Suppressor macrophage treated with lipopolysaccharide for 1 hour (primary cell): ENCODE data around the gene MACO1.
A peak's percentile ranks its signal among the peaks of the same experiment; 100 is the strongest.

ENCODE experiments used
- DNase-seq, 3 donors: peaks; one replicate each; pipeline ENCODE4 v3.0.0-alpha.2; 2020 to 2022

The MACO1 gene

GRCh38 chr1:25544243-25544764 lies 113.6 kb downstream of the MACO1 start:
- no peak for DNase-seq

GRCh38 chr1:25544819-25545218 lies 114.1 kb downstream of the MACO1 start:
- peak in 1 of 3 donors; percentile 30 for DNase-seq

- DNase-seq, result no peak
These were observed 115.1 kb downstream of the MACO1 start for GRCh38 chr1:25545767-25546166.

DNA sequence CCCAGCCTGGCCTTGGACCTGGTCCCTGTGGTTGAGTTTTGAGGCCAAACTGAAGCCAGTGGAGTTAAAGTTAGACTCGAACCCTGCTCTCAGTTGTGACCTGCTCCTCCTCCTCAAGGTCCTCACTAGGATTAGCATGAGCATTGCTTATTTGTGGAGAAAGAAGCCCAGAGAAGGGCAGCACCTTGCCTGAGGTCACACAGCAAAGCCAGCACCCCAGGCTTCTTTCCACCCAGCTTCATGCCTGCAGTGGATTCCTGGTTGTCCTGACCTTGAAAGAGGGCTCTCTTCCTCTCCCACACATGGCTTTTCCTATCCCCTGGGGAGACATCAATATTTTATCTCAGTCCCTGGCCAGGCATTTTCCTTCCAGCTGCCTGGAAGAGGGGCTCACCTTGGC lies 115.5 kb downstream of the MACO1 start:
- DNase-seq, result no peak

DNA sequence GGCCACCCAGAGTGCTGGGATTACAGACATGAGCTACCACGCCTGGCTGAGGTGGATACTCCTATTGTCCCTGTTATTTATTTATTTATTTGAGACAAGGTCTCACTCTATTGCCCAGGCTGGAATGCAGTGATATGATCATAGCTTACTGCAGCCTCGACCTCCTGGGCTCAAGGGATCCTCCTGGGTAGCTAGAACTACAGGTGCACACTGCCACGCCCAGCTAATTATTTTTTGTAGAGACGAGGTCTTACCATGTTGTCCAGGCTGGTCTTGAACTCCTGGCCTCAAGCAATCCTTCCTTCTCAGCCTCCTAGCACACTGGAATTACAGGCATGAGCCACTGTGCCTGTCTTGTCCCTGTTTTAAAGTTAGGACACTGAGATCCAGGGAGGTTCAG lies 117.9 kb downstream of the MACO1 start:
- DNase-seq, result no peak

DNA sequence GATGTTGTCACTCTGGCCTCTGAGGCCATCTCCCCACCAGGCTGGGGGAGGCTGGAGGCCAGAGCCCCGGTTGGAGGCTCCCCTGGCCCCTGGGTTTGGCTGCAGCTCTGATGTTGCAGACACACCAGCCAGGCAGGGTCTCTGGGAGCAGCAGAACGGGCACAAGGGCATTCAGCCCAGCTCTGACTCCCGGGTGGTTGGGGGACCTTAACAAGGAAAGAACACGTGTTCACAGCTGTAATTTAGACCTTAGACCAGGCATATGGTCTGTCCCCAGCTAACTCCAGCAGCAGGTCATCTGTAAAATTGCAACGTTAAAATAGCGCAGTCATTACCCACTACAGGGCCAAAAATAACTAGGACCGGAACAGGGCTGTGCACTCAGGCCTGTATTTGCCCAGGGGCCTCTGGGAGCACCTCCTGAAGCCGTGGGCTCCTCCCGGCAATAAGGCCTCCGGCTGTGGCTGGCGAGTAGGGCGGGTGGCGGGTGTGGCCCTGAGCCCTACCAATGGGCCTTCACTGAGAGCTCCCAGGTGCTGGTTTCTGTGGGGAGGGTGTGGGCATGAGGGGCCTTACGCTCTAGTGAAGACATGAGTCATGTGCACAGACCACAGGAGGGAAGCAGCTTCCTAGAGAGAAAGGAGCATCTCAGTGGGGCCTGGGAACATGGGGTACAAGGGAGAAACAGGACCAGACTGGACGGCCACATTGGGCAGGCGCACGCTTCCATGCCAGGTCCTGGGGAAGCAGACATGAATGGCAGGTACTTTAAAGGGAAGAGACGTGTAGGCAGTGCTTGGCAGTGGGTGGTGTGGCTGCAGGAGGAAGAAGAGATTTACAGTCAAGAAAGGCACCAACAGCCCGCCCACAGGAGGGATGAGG lies 118.8 kb downstream of the MACO1 start:
- DNase-seq, result peak; percentile 49 to 59 (median 58)
